NB4 (cell line): ENCODE data around the gene TMED10.

Source experiments
- DNase-seq: peaks from one replicate; pipeline ENCODE4 v3.0.0; 2010; ENCODE audit warnings: low read depth
- H3K4me3 ChIP-seq: one replicate; pipeline ENCODE4 v1.5.1; 2011; ENCODE audit warnings: mild to moderate bottlenecking, low read depth, low read length, moderate library complexity
- MAX ChIP-seq: IDR thresholded peaks from 2 replicates; pipeline ENCODE4 v1.6.1; 2011; ENCODE audit warnings: low read depth, low read length
- MYC ChIP-seq: IDR thresholded peaks from 2 replicates; pipeline ENCODE4 v1.6.1; 2011; ENCODE audit warnings: low read depth, low read length
- POLR2A ChIP-seq: IDR thresholded peaks from 2 replicates; pipeline ENCODE4 v1.6.1; 2011; ENCODE audit warnings: mild to moderate bottlenecking; ENCODE audit not compliant: insufficient read length; ENCODE audit errors: extremely low read depth
- TF ChIP-seq, protein P1 (sequence below): IDR thresholded peaks from one replicate; pipeline ENCODE4 v1.5.1; 2012; ENCODE audit warnings: low read depth, low read length

Gene TMED10

GRCh38 chr14:75142494-75142893, 33.9 kb downstream of the TMED10 start:
- H3K4me3 ChIP-seq = no peak overlapping the region
- TF ChIP-seq, protein P1, sequence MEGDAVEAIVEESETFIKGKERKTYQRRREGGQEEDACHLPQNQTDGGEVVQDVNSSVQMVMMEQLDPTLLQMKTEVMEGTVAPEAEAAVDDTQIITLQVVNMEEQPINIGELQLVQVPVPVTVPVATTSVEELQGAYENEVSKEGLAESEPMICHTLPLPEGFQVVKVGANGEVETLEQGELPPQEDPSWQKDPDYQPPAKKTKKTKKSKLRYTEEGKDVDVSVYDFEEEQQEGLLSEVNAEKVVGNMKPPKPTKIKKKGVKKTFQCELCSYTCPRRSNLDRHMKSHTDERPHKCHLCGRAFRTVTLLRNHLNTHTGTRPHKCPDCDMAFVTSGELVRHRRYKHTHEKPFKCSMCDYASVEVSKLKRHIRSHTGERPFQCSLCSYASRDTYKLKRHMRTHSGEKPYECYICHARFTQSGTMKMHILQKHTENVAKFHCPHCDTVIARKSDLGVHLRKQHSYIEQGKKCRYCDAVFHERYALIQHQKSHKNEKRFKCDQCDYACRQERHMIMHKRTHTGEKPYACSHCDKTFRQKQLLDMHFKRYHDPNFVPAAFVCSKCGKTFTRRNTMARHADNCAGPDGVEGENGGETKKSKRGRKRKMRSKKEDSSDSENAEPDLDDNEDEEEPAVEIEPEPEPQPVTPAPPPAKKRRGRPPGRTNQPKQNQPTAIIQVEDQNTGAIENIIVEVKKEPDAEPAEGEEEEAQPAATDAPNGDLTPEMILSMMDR = no peak
- TF ChIP-seq POLR2A (no peak), MYC (no peak), MAX (no peak)
- DNase-seq = no peak

DNA sequence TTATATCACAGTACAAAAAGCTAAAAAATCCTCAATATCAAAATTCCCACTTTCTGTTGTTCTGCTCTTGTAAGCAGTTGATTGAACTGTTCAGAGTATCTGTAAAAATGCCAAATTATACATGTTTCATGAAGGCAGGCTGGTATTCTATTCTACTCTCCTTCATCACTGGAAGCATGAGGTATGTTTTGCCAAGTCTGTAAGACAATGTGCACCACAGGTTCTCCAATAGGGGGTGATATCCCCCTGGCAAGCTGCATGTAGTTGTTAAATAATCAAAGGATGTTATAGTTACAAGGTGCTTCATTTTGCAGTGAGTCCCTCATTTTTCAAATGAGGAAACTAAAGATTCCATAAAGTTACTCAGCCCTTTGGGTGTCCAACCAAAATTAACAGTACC, 34.4 kb downstream of the TMED10 start:
- no peak overlapping the region for H3K4me3 ChIP-seq
- DNase-seq = peak; percentile 69
- TF ChIP-seq, protein P1 = peak; percentile 47
- peak; percentile 48 for TF ChIP-seq MAX
- no peak for TF ChIP-seq MYC
- no peak for TF ChIP-seq POLR2A

DNA sequence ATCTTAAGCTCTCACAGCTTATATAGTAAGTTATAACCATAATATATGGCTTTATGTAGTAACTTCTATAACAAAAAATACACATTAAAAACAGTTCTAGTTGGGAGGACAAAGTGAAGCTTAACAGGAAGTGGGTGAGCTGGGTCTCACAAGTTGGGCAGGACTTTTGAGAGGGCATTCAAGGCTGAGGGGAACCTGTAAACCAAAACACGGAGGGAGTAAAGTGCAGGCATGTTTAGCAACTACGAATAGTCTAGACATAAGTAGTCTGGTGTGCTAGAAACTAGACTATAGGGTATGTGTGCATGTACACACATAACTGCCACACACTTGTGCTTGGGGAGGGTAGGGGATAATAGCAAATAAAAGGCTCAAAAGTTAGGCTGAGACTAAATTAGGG, 35.4 kb downstream of the TMED10 start:
- peak; percentile 27 for DNase-seq
- TF ChIP-seq, protein P1 = no peak
- TF ChIP-seq MYC (no peak), POLR2A (no peak), MAX (no peak)
- H3K4me3 ChIP-seq = no peak overlapping the region

GRCh38 chr14:75140620-75141019, 35.8 kb downstream of the TMED10 start:
- no peak overlapping the region for H3K4me3 ChIP-seq
- TF ChIP-seq MYC (no peak), MAX (no peak), POLR2A (no peak)
- TF ChIP-seq, protein P1 = no peak
- DNase-seq = no peak

DNA sequence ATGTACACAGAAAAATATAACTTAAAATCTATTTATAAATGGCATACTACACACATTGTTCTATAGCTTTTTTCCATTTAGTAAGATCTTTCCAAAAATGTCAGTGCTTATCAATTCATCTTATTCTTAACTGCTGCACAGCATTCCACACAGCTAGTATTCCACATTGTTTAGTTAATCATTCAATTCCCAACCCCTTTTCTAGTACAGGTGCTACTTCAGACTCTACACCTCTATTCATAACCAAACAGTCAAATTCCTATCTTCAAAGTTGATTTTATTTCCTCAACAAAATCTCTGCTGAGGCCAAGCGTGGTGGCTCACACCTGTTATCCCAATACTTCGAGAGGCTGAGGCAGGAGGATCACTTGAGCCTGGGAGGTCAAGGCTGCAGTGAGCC, 37.2 kb downstream of the TMED10 start:
- H3K4me3 ChIP-seq = no peak overlapping the region
- no peak for TF ChIP-seq POLR2A
- no peak for TF ChIP-seq MAX
- TF ChIP-seq MYC = no peak
- TF ChIP-seq, protein P1 = no peak
- no peak for DNase-seq

- TF ChIP-seq MAX (no peak), MYC (no peak), POLR2A (no peak)
- TF ChIP-seq, protein P1 = no peak
- peak; percentile 41 for DNase-seq
- H3K4me3 ChIP-seq = no peak overlapping the region
These were observed 37.9 kb downstream of the TMED10 start for GRCh38 chr14:75138492-75138891.
